Esophagus muscularis mucosa (tissue), 4 donors: ENCODE results near the gene YKT6. TPM values are rescaled to one million over a fixed set of nuclear protein-coding genes. Genes with fewer than 3 reads are reported as not detected.

Experiments used
- DNase-seq: peaks from one replicate; pipeline ENCODE4 v3.0.0-alpha.2; 2017; ENCODE audit errors: extremely low spot score
- H3K27ac ChIP-seq, 4 donors: fragments of 200-600 bp; sonication (generic); replicated peaks in 1 of 4; 1 replicate in 3 of 4; 2 replicates in 1 of 4; pipeline ENCODE4 v1.5.1; 2016 to 2019; ENCODE audit warnings: mild to moderate bottlenecking in 1 of 4
- H3K27me3 ChIP-seq, 4 donors: fragments of 200-600 bp; sonication (generic); one replicate each; pipeline versions ENCODE4 v1.5.1 to v1.6.0; 2016 to 2019
- H3K36me3 ChIP-seq, 4 donors: fragments of 200-600 bp; sonication (generic); one replicate each; pipeline ENCODE4 v1.5.1; 2016 to 2019
- H3K4me1 ChIP-seq, 4 donors: fragments of 200-600 bp; sonication (generic); one replicate each; pipeline ENCODE4 v1.5.1; 2016 to 2019
- H3K4me3 ChIP-seq, 4 donors: fragments of 200-600 bp; sonication (generic); 1 replicate in 2 of 4; 2 replicates in 2 of 4; pipeline ENCODE4 v1.5.1; 2016 to 2019; ENCODE audit warnings: mild to moderate bottlenecking in 4 of 4, moderate library complexity in 1 of 4
- H3K9me3 ChIP-seq, 4 donors: fragments of 200-600 bp; sonication (generic); 1 replicate in 3 of 4; 2 replicates in 1 of 4; pipeline ENCODE4 v1.5.1; 2016 to 2019
- EP300 ChIP-seq: sonication (generic); formaldehyde crosslinking; IDR thresholded peaks from one replicate; pipeline ENCODE4 v1.6.1; 2017; ENCODE audit warnings: antibody characterized with exemption
- POLR2A ChIP-seq: fragments of 450-650 bp; IDR thresholded peaks from one replicate; pipeline ENCODE4 v1.6.1; 2017; ENCODE audit warnings: antibody characterized with exemption, moderate library complexity, mild to moderate bottlenecking, low read depth
- POLR2AphosphoS5 ChIP-seq, 2 donors: sonication (generic); formaldehyde crosslinking; IDR thresholded peaks; one replicate each; pipeline ENCODE4 v1.6.1; 2017; ENCODE audit warnings: antibody characterized with exemption in 2 of 2
- WGBS: methylation state at CpG from one replicate; pipeline ENCODE4 v1.1.5; 2018; 5-methylcytosine and 5-hydroxymethylcytosine counted together
- intact Hi-C: fragments of 100-400 bp; cut with DNase I; formaldehyde crosslinking; loops from one replicate; pipeline ENCODE4 v1.15.1; 2023
- total RNA-seq, 4 donors: library from RNA; depleted of rRNA; stranded (reverse); fragments of >200 nt; gene quantifications; one replicate each; pipeline versions ENCODE4 v1.1.0 to v1.2.1, GENCODE V29; 2016
- TF ChIP-seq, protein P1 (sequence below), 3 experiments: fragments of 200-600 bp in 2 of 3; fragments of 450-650 bp in 1 of 3; sonication (generic) in 2 of 3; IDR thresholded peaks; one replicate each; pipeline ENCODE4 v1.5.1; 2017 to 2019; ENCODE audit warnings: antibody characterized with exemption in 3 of 3, mild to moderate bottlenecking in 2 of 3, moderate library complexity in 1 of 3

YKT6 gene
- total RNA-seq, 4 donors from 2014 or later: 49.8 to 79.5 (median 64.4) TPM

DNA sequence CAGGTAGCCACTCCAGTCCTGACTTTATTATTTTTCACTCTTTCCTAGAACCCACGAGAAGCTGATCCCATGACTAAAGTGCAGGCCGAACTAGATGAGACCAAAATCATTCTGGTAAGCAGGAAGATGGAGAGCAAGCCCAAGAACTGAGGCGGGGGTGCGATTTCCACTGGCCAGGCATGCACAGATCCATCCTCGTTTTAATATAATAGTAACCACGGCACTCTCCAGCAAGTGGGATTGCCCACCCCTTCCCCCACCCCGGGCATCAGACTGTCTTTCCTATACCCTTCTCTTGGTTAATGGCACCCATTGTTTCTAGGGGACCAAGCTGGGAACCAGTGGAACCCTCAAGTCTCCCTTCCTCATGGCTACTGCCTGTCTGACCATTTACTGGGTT, 7.3 kb downstream of the YKT6 start:
- TF ChIP-seq, protein P1, sequence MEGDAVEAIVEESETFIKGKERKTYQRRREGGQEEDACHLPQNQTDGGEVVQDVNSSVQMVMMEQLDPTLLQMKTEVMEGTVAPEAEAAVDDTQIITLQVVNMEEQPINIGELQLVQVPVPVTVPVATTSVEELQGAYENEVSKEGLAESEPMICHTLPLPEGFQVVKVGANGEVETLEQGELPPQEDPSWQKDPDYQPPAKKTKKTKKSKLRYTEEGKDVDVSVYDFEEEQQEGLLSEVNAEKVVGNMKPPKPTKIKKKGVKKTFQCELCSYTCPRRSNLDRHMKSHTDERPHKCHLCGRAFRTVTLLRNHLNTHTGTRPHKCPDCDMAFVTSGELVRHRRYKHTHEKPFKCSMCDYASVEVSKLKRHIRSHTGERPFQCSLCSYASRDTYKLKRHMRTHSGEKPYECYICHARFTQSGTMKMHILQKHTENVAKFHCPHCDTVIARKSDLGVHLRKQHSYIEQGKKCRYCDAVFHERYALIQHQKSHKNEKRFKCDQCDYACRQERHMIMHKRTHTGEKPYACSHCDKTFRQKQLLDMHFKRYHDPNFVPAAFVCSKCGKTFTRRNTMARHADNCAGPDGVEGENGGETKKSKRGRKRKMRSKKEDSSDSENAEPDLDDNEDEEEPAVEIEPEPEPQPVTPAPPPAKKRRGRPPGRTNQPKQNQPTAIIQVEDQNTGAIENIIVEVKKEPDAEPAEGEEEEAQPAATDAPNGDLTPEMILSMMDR (IDR thresholded peaks at IDR 0.05): no peak
- TF ChIP-seq POLR2A (no peak), EP300 (no peak), POLR2AphosphoS5 (IDR thresholded peaks at IDR 0.05) (no peak)
- Histone ChIP-seq H3K4me3 (no peak overlapping the region), H3K27me3 (no peaks in the 10 kb centered on the region), H3K36me3 (peaks cover 73 to 99% (median 90%) of the 10 kb centered on the region in 4 donors), H3K4me1 (peaks cover 0 to 15% (median 6%) of the 10 kb centered on the region in 4 donors), H3K27ac (no peak overlapping the region), H3K9me3 (no peaks in the 10 kb centered on the region)
- intact Hi-C loops: no loop called here
- 97% methylated on average over 7 of the region's 7 CpGs for WGBS
- DNase-seq: no peak

DNA sequence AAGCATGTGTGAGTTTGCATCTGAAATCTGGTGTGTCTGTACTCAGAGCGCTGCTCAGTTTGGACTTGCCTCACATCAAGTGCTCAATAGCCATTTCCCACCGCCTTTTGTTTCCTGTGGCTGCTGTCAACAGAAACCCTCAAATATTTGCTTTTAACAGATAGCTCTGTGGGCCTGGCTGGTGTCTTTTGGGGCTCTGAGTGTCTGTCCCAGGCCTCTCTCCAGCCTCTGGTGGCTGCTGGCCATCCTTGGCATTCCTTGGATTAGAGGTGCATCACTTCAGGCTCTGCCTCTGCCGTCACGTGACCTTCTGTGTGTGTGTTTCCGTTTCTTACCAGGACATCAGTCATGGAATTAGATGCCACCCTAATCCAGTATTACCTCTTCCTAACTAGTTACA, 9.3 kb downstream of the YKT6 start:
- Histone ChIP-seq H3K9me3 (no peaks in the 10 kb centered on the region), H3K27ac (no peak overlapping the region), H3K4me3 (no peak overlapping the region), H3K36me3 (peaks cover 65 to 94% (median 89%) of the 10 kb centered on the region in 4 donors), H3K4me1 (no peaks in the 10 kb centered on the region), H3K27me3 (no peaks in the 10 kb centered on the region)
- intact Hi-C loops: no loop called here
- no peak for DNase-seq
- TF ChIP-seq, protein P1 (IDR thresholded peaks at IDR 0.05): no peak
- TF ChIP-seq POLR2AphosphoS5 (IDR thresholded peaks at IDR 0.05) (no peak), POLR2A (no peak), EP300 (no peak)
- 90% methylated on average over 5 of the region's 5 CpGs for WGBS

DNA sequence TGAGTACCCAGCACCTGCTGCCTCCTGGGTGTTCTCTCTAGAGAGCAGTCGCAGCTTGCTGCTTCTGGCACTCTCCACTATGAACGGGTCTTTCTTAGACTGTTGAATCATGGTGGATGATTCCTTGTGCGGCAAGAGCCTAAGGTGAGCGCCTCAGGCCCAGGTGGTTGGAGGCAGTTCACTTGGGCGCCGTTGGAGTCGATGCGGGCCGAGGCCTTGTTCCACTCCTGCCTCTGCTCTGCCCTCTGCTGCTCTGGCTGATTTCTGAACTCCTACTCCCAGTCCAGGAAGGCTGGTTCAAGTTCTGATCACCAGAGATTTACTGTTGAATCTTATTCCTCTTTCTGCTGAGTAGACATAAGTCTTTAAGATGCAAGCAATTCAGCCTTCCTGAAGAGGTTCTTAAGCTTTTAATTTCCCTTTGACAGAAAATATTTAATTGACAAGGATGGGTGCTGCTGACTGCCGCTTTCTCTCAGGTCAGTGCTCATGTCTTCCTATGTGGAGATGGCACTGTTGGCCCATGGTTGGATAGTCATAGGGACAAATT, 10.4 kb downstream of the YKT6 start:
- Histone ChIP-seq H3K36me3 (peaks cover 59 to 84% (median 78%) of the 10 kb centered on the region in 4 donors), H3K4me3 (no peak overlapping the region), H3K4me1 (no peaks in the 10 kb centered on the region), H3K27ac (no peak overlapping the region), H3K27me3 (no peaks in the 10 kb centered on the region), H3K9me3 (no peaks in the 10 kb centered on the region)
- intact Hi-C loops: no loop called here
- TF ChIP-seq POLR2AphosphoS5 (IDR thresholded peaks at IDR 0.05) (no peak), EP300 (no peak), POLR2A (no peak)
- TF ChIP-seq, protein P1 (IDR thresholded peaks at IDR 0.05): no peak
- 95% methylated on average over 10 of the region's 10 CpGs for WGBS
- no peak for DNase-seq

DNA sequence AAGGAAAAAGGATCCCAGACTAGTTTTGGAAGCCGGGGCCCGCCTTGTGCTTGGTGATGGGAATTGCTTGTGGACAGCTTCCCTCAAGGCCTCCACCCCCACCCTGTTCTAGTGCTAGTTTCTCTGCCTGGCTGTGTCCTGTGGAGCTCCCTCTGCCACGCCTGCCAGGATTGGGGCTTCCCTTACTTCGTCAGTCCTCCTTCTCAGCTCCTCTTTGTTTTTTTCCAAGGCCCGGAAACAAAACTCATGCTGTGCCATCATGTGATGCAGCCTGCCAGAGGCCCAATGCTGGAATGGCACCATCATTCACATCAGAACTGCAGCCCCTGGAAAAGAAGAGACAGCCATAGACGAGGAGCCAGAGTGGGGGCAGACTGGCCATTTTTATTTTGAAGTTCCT, 11.2 kb downstream of the YKT6 start:
- DNase-seq: no peak
- intact Hi-C loops: no loop called here

More for the DNA sequence above, 11.2 kb downstream of the YKT6 start:
- no peak overlapping the region for H3K27ac ChIP-seq
- H3K27me3 ChIP-seq: no peaks in the 10 kb centered on the region
- H3K36me3 ChIP-seq: peaks cover 51 to 75% (median 70%) of the 10 kb centered on the region in 4 donors
- TF ChIP-seq, protein P1 (IDR thresholded peaks at IDR 0.05): no peak
- TF ChIP-seq POLR2AphosphoS5 (IDR thresholded peaks at IDR 0.05) (no peak), POLR2A (no peak), EP300 (no peak)
- no peak overlapping the region for H3K4me3 ChIP-seq
- WGBS: 80% methylated on average over 6 of the region's 6 CpGs
- no peaks in the 10 kb centered on the region for H3K4me1 ChIP-seq
- no peaks in the 10 kb centered on the region for H3K9me3 ChIP-seq
